BLaER1 treated with 17β-estradiol and CSF1 and Interleukin-3, amounts not matched to agents 10 nM and 100 nM (cell line): ENCODE data around the gene DAZAP2.

Experiments
- H3K27ac ChIP-seq, 11 experiments: shearing (Covaris generic); formaldehyde crosslinking; 2 replicates each; pipeline ENCODE4 v1.8.1; 2022
- H3K27me3 ChIP-seq, 11 experiments: shearing (Covaris generic); formaldehyde crosslinking; 2 replicates each; pipeline ENCODE4 v1.8.1; 2022
- H3K36me3 ChIP-seq, 11 experiments: shearing (Covaris generic); formaldehyde crosslinking; 2 replicates each; pipeline ENCODE4 v1.8.1; 2022
- H3K4me1 ChIP-seq, 10 experiments: shearing (Covaris generic); formaldehyde crosslinking; 2 replicates each; pipeline ENCODE4 v1.8.1; 2022
- H3K4me2 ChIP-seq, 11 experiments: shearing (Covaris generic); formaldehyde crosslinking; 2 replicates each; pipeline ENCODE4 v1.8.1; 2022
- H3K4me3 ChIP-seq, 10 experiments: shearing (Covaris generic); formaldehyde crosslinking; 2 replicates each; pipeline ENCODE4 v1.8.1; 2022
- H3K9ac ChIP-seq, 11 experiments: shearing (Covaris generic); formaldehyde crosslinking; 2 replicates each; pipeline ENCODE4 v1.8.1; 2022
- H3K9me3 ChIP-seq, 11 experiments: shearing (Covaris generic); formaldehyde crosslinking; replicated peaks in 1 of 11; 2 replicates each; pipeline ENCODE4 v1.8.1; 2022
- H4K20me1 ChIP-seq, 11 experiments: shearing (Covaris generic); formaldehyde crosslinking; 2 replicates each; pipeline ENCODE4 v1.8.1; 2022
- Cebpa-rat ChIP-seq, 11 experiments: shearing (Covaris generic); IDR thresholded peaks; 2 replicates each; pipeline ENCODE4 v1.8.1; 2022

DAZAP2 gene

DNA sequence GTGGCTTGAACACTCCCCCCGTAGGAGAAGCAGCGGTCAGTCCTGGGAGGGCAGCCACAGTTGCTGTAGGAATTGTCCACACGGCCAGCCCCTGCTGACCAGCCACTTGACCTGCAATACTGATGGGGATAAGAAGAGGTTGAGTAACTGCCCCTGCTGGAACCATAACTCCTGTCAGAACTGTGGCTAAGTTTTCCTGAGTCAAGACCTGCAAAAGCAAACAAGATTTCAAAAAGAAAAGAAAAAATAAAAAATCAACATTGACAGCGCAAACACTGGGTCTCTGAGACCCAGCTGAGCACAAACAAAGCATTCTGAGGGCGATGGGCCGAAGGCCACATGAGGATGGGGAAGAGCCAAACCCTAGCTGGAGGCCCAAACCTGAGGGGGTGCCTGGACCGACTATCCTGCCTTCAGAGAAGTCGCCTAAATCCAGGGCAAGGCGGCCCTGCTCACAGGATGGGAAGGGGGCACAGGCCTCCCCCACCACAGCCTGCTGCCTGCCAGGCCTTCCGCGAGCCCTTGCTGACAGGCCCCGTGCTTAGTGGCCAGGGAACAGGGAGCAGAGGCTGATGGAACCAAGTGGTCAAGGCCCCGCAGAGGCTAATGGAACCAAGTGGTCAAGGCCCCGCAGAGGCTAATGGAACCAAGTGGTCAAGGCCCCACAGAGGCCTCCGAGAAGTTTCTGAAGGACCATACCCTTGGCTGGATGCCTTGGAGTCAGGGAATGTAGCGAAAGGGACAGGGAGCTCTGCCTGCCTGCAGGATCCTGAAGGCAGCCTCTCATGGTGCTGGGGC is 39.9 kb upstream of the DAZAP2 start:
- Histone ChIP-seq H3K27me3 (no peaks in the 10 kb centered on the region), H3K27ac (no peak overlapping the region), H4K20me1 (no peaks in the 10 kb centered on the region), H3K9ac (no peak overlapping the region), H3K9me3 (no peaks in the 10 kb centered on the region), H3K4me2 (0 out of 22 replicates have a peak overlapping the region, but pooled peaks of 2 of the 11 experiments have one; percentile 6 to 23), H3K4me1 (peaks cover 0 to 8% (median 0%) of the 10 kb centered on the region in 10 experiments; a peak in 2 of 20 replicates), H3K4me3 (no peak overlapping the region), H3K36me3 (no peaks in the 10 kb centered on the region)
- TF ChIP-seq Cebpa-rat (IDR thresholded peaks at IDR 0.05) = no peak

DNA sequence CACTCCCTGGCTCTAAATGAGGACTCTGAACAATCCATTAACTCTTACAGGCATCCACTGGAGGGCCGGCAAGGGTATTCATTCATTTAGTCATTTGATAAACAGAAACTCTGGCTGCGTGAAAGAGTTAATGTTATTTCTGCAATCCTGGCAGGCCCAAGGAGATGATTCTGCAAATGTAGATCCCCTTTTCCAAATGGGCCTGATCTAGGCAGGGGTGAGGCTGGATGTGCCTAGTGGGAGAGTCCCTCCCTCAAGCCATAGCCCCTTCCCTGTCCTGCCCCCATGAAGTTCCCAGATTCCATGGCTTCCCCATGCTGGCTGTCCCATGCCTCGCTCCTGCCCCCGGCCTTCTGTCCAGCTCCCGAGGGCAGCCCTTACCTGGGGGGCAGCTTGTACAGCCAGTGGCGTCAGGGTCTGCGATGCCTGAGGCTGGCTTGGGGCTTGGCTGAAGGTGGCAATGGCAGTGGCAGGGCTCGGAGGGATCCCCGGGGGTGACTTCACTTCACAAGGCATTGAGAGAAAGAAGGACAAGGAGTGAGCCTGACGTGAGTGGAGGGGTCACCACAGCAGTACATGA is 39.2 kb upstream of the DAZAP2 start:
- no peak overlapping the region for H3K4me3 ChIP-seq
- H3K4me1 ChIP-seq = peaks cover 0 to 8% (median 0%) of the 10 kb centered on the region in 10 experiments; a peak in 2 of 20 replicates
- 0 out of 22 replicates have a peak overlapping the region, but pooled peaks of 2 of the 11 experiments have one; percentile 6 to 23 for H3K4me2 ChIP-seq
- H3K9ac ChIP-seq = no peak overlapping the region
- H3K9me3 ChIP-seq = no peaks in the 10 kb centered on the region
- TF ChIP-seq Cebpa-rat (IDR thresholded peaks at IDR 0.05) = no peak
- H3K27me3 ChIP-seq = no peaks in the 10 kb centered on the region
- 0 out of 22 replicates have a peak, but pooled peaks cover 0 to 6% (median 0%) of the 10 kb centered on the region in 11 experiments for H4K20me1 ChIP-seq
- no peaks in the 10 kb centered on the region for H3K36me3 ChIP-seq
- H3K27ac ChIP-seq = no peak overlapping the region

DNA sequence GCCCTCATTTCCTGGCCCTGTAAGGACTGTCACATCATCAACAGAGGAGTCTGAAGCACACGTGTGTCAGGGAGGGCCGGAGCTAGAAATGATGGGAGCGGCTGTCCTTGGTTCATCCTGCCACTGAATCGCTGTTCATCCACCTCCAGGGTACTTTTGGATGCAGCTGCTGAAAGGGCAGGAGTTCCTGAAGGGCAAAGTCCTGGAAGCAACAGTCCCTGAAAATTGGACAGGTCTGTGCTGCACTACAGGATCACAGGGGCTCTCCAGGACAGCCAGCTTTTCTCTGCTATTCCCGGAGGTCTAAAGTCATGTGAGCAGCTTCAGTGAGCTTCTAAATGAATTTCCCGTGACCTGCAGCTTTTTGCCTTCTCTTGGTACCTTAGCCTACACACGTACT is 38.5 kb upstream of the DAZAP2 start:
- no peak for TF ChIP-seq Cebpa-rat (IDR thresholded peaks at IDR 0.05)
- 0 out of 22 replicates have a peak, but pooled peaks cover 0 to 6% (median 0%) of the 10 kb centered on the region in 11 experiments for H4K20me1 ChIP-seq

DNA sequence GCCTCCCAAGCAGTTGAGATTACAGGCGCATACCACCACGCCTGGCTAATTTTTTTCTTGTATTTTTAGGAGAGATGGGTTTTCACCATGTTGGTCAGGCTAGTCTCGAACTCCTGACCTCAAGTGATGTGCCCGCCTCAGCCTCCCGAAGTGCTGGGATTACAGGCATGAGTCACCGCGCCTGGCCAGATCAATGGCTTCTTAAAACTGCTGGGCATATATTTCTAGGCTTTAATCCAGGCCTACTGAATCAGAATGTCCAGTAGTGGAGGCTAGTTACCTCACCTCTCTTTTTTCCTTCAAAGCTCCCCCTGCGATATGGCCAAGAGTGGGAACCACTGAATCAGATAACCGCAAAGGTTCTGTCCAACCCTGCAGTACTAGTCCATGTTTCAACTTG is 37.8 kb upstream of the DAZAP2 start:
- Histone ChIP-seq H3K4me2 (no peak overlapping the region), H3K9ac (no peak overlapping the region), H3K36me3 (no peaks in the 10 kb centered on the region), H3K9me3 (no peaks in the 10 kb centered on the region), H3K4me3 (no peak overlapping the region), H3K4me1 (peaks cover 0 to 8% (median 0%) of the 10 kb centered on the region in 10 experiments; a peak in 2 of 20 replicates), H3K27ac (no peak overlapping the region), H3K27me3 (no peaks in the 10 kb centered on the region), H4K20me1 (0 out of 22 replicates have a peak, but pooled peaks cover 0 to 6% (median 0%) of the 10 kb centered on the region in 11 experiments)
- TF ChIP-seq Cebpa-rat (IDR thresholded peaks at IDR 0.05) = no peak

More for the DNA sequence above, 38.5 kb upstream of the DAZAP2 start:
- Histone ChIP-seq H3K27ac (no peak overlapping the region), H3K27me3 (no peaks in the 10 kb centered on the region), H3K9ac (no peak overlapping the region), H3K4me1 (peaks cover 0 to 8% (median 0%) of the 10 kb centered on the region in 10 experiments; a peak in 2 of 20 replicates), H3K4me2 (no peak overlapping the region), H3K9me3 (no peaks in the 10 kb centered on the region), H3K4me3 (no peak overlapping the region), H3K36me3 (no peaks in the 10 kb centered on the region)

DNA sequence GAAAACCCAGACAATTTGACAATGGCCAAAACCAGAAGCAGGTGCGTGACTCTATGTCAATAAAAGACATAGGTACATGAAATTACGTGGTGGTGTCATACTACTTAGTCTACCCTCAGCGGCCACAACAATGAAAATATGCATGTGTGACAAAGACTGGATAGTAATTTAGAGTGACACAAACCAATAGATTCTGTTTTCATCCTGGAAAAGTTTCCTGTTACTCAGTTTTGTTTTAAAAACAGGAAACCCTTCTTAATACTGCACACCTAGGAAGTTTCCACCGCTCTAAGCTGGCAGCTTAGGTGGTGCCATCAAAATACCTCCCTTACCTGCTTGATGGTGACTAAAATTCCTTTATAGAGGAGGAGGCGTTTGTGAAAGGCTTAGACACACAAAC is 35.9 kb upstream of the DAZAP2 start:
- Histone ChIP-seq H3K27ac (no peak overlapping the region), H3K9ac (no peak overlapping the region), H3K4me2 (no peak overlapping the region), H4K20me1 (0 out of 22 replicates have a peak, but pooled peaks cover 0 to 6% (median 0%) of the 10 kb centered on the region in 11 experiments), H3K36me3 (no peaks in the 10 kb centered on the region), H3K9me3 (no peaks in the 10 kb centered on the region), H3K4me1 (peaks cover 0 to 8% (median 0%) of the 10 kb centered on the region in 10 experiments; a peak in 2 of 20 replicates), H3K27me3 (no peaks in the 10 kb centered on the region), H3K4me3 (no peak overlapping the region)
- no peak for TF ChIP-seq Cebpa-rat (IDR thresholded peaks at IDR 0.05)

DNA sequence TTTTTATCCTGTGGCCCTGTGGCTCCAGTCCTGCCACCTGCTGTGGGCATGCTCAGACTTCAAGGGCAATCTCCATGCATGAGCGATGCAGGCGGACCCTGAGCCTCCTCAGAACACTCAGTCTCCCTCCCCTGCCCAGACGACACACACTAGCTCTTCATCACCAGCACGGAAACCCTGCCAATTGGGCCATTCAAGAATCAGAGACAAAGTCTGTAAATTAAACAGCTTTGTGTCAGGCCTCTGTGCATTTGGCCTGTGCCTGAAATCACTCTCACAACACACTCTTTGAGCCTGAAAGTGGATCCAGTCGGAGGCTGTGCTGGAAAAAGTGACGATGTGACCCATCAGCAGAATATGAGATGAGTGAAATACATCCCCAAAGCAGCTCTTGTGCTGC is 33.3 kb upstream of the DAZAP2 start:
- no peaks in the 10 kb centered on the region for H3K9me3 ChIP-seq
- H3K4me2 ChIP-seq = no peak overlapping the region
- H3K36me3 ChIP-seq = no peaks in the 10 kb centered on the region
- H3K4me3 ChIP-seq = no peak overlapping the region
- 0 out of 22 replicates have a peak, but pooled peaks cover 0 to 6% (median 0%) of the 10 kb centered on the region in 11 experiments for H4K20me1 ChIP-seq
- no peaks in the 10 kb centered on the region for H3K4me1 ChIP-seq
- no peak overlapping the region for H3K9ac ChIP-seq
- H3K27ac ChIP-seq = no peak overlapping the region
- no peak for TF ChIP-seq Cebpa-rat (IDR thresholded peaks at IDR 0.05)
- H3K27me3 ChIP-seq = no peaks in the 10 kb centered on the region

DNA sequence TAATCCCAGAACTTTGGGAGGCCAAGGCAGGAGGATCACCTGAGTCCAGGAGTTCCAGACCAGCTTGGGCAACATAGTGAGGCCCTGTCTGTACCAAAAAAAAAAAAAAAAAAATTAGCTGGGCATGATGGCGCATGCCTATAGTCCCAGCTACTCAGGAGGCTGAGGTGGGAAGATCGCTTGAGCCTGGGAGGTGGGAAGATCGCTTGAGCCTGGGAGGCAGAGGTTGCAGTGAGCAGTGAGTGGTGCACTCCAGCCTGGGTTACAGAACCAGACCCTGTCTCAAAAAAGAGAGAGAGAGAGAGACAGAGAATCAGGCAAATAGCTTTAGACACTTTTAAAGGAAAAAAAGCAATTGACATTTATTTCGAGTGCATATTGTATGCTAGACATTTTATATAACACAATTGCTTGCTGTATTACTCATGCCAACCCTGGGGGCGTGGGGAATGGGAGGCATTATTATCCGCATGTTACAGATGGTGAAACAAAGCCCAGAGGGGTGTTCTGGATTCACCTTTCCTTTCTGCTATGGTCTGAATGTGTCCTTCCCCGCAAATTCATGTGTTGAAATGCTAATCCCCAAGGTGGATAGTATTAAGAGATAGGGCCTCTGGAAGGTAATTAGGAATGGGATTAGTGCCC is 30.5 kb upstream of the DAZAP2 start:
- Histone ChIP-seq H3K36me3 (no peaks in the 10 kb centered on the region), H4K20me1 (0 out of 22 replicates have a peak, but pooled peaks cover 0 to 6% (median 0%) of the 10 kb centered on the region in 11 experiments), H3K27me3 (no peaks in the 10 kb centered on the region), H3K9ac (no peak overlapping the region), H3K4me1 (no peaks in the 10 kb centered on the region), H3K4me2 (no peak overlapping the region), H3K4me3 (no peak overlapping the region), H3K27ac (no peak overlapping the region), H3K9me3 (no peaks in the 10 kb centered on the region)
- TF ChIP-seq Cebpa-rat (IDR thresholded peaks at IDR 0.05) = no peak

DNA sequence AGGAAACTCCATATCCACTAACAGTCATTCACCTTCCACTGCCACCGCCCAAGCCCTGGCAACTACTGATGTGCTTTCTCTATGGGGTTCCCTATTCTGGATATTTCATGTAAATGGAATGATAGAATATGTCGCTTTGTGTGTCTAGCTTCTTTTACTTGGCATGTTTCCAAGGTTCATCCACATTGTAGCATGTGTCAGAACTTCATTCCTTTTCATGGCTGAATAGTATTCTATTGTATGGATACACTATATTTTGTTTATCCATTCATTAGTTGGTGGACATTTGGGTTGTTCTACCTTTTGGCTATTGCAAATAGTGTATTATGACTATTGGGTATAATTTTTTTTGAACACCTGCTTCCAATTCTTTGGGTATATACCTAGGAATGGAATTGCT is 29.4 kb upstream of the DAZAP2 start:
- no peaks in the 10 kb centered on the region for H3K27me3 ChIP-seq

More for the DNA sequence above, 29.4 kb upstream of the DAZAP2 start:
- Histone ChIP-seq H3K27ac (no peak overlapping the region), H4K20me1 (0 out of 22 replicates have a peak, but pooled peaks cover 0 to 2% (median 0%) of the 10 kb centered on the region in 11 experiments), H3K4me3 (no peak overlapping the region), H3K4me2 (no peak overlapping the region), H3K9me3 (no peaks in the 10 kb centered on the region), H3K9ac (no peak overlapping the region), H3K4me1 (no peaks in the 10 kb centered on the region), H3K36me3 (no peaks in the 10 kb centered on the region)
- TF ChIP-seq Cebpa-rat (IDR thresholded peaks at IDR 0.05) = no peak
